Upper lobe of right lung (tissue), 1 donor: Measurements from ENCODE around the gene HCFC1R1. TPM values are rescaled to one million over a fixed set of nuclear protein-coding genes. Genes with fewer than 3 reads are reported as not detected.
A peak's percentile ranks its signal among the peaks of the same experiment; 100 is the strongest.
"Not testable (repeated sequence)": the region's sequence is repeated elsewhere in the genome, so short reads cannot be mapped to it uniquely, and the experiment has no call there.

Experiments
- ATAC-seq: fragments of 200-7000 bp; cut with Tn5 transposase; one replicate; pipeline ENCODE4 v1.9.1; 2020; ENCODE audit warnings: mild to moderate bottlenecking, moderate library complexity
- DNase-seq: peaks from one replicate; pipeline ENCODE4 v3.0.0-alpha.2; 2020
- H3K27ac ChIP-seq: fragments of 200-600 bp; one replicate; pipeline ENCODE4 v1.8.0; 2022
- H3K27me3 ChIP-seq: fragments of 200-600 bp; one replicate; pipeline ENCODE4 v1.8.0; 2022; ENCODE audit warnings: mild to moderate bottlenecking
- H3K36me3 ChIP-seq: fragments of 200-600 bp; one replicate; pipeline ENCODE4 v1.8.0; 2022
- H3K4me1 ChIP-seq: fragments of 200-600 bp; one replicate; pipeline ENCODE4 v1.8.0; 2022
- H3K4me3 ChIP-seq: fragments of 200-600 bp; one replicate; pipeline ENCODE4 v1.8.0; 2022; ENCODE audit warnings: mild to moderate bottlenecking
- H3K9me3 ChIP-seq: fragments of 200-600 bp; one replicate; pipeline ENCODE4 v1.8.0; 2022
- intact Hi-C: fragments of 100-400 bp; cut with DNase I; formaldehyde crosslinking; loops from one replicate; pipeline ENCODE4 v1.11.0; 2022
- total RNA-seq: library from RNA; stranded (reverse); fragmentation: NEBNext Ultra II Directional; extraction: Animal tissue kit (Norgen Biotek cat#: 25700); gene quantifications from one replicate; pipeline ENCODE4 v1.2.1, GENCODE V29; 2021
- TF ChIP-seq, protein P1 (sequence below): fragments of 200-600 bp; IDR thresholded peaks from one replicate; pipeline ENCODE4 v1.8.0; 2022; ENCODE audit warnings: antibody characterized with exemption
- donor health status: DM: no; HTN: yes; CAD: no; lungs with severe emphysema.

HCFC1R1 gene
- total RNA-seq, 1 donor from 2014 or later: 55.7 TPM

DNA sequence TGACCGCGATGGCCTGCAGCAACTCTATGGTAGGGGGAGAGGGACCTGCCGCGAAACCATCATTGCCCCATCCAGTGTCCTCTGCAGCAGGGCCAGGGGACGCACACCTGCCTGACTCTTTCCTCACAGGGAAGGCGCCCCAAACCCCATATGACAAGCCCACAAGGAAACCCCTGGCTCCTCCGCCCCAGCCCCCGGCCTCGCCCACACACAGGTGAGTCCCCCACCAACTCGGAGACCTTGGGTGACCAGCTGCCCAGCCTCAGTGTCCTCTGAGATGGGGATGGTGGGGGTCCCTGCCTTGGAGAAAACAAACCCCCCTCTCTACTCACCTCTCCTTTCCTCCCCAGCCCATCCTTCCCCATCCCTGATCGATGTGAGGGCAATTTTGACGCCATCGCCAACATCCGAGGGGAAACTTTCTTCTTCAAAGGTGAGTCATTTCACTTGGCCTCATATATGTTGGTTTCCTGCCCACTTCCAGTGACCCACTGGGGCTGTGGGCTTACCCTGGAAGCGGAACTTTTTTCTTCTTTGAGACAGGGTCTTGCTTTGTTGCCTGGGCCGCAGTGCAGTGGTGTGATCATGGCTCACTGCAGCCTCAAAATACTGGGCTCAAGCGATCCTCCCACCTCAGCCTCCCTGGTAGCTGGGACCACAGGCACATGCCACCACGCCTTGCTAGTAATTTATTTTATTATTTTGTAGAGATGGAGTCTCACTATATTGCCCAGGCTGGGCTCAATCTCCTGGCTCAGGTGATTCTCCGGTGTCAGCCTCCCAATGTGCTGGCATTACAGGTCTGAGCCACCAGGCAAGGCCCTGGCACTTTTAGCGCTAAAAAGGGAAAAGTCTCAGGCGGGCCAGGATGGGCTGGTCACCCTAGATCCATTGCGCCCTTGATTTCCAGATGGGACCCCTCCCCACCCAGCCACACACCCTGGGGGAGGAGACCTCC is 33.7 kb upstream of the HCFC1R1 start:
- ATAC-seq (no peak), DNase-seq (no peak)
- intact Hi-C loops: no loop called here
- no peaks in the 10 kb centered on the region for H3K27me3 ChIP-seq
- H3K9me3 ChIP-seq: no peaks in the 10 kb centered on the region
- H3K27ac ChIP-seq: no peak overlapping the region
- peaks cover 20% of the 10 kb centered on the region for H3K4me1 ChIP-seq
- H3K36me3 ChIP-seq: no peaks in the 10 kb centered on the region
- TF ChIP-seq, protein P1, sequence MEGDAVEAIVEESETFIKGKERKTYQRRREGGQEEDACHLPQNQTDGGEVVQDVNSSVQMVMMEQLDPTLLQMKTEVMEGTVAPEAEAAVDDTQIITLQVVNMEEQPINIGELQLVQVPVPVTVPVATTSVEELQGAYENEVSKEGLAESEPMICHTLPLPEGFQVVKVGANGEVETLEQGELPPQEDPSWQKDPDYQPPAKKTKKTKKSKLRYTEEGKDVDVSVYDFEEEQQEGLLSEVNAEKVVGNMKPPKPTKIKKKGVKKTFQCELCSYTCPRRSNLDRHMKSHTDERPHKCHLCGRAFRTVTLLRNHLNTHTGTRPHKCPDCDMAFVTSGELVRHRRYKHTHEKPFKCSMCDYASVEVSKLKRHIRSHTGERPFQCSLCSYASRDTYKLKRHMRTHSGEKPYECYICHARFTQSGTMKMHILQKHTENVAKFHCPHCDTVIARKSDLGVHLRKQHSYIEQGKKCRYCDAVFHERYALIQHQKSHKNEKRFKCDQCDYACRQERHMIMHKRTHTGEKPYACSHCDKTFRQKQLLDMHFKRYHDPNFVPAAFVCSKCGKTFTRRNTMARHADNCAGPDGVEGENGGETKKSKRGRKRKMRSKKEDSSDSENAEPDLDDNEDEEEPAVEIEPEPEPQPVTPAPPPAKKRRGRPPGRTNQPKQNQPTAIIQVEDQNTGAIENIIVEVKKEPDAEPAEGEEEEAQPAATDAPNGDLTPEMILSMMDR: no peak
- peak overlapping the region; percentile 86 for H3K4me3 ChIP-seq

DNA sequence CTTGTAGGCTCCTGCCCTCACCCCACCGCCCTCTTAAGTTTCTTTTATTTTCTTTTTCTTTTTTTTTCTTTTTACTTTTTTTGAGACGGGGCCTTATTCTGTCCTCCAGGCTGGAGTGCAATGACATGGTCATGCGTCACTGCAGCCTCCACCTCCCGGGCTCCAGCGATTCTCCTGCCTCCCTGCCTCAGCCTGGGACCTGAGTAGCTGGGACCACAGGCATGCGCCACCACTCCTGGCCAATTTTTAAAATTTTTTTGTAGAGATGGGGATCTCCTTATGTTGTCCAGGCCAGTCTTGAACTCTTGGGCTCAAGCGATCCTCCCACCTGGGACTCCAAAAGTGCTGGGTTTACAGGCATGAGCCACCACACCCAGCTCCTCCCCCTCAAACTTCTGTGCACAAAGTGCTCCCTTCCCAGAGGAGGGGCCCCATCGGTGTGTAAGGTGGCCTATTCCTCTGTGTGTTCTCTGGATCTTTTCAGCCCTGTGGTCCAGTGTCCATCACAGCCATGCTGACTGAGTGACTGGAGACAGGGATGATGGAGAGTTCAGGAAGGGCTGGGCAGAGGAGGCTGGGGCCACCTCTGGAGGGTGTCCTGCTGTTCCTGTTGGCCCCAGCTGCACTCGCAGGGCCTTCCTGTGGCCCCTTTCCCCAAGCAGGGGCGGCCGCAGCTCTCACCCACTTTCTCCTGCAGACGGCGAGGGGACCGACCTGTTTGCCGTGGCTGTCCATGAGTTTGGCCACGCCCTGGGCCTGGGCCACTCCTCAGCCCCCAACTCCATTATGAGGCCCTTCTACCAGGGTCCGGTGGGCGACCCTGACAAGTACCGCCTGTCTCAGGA is 32.8 kb upstream of the HCFC1R1 start:
- intact Hi-C loops: no loop called here
- ATAC-seq: no peak
- TF ChIP-seq, protein P1: no peak
- Histone ChIP-seq H3K36me3 (no peaks in the 10 kb centered on the region), H3K27me3 (no peaks in the 10 kb centered on the region), H3K4me3 (no peak overlapping the region), H3K4me1 (peaks cover 20% of the 10 kb centered on the region), H3K9me3 (no peaks in the 10 kb centered on the region), H3K27ac (no peak overlapping the region)
- DNase-seq: no peak

GRCh38 chr16:3055734-3056115 is 32.0 kb upstream of the HCFC1R1 start:
- peaks cover 20% of the 10 kb centered on the region for H3K4me1 ChIP-seq
- H3K9me3 ChIP-seq, H3K27ac ChIP-seq: not testable (repeated sequence)

DNA sequence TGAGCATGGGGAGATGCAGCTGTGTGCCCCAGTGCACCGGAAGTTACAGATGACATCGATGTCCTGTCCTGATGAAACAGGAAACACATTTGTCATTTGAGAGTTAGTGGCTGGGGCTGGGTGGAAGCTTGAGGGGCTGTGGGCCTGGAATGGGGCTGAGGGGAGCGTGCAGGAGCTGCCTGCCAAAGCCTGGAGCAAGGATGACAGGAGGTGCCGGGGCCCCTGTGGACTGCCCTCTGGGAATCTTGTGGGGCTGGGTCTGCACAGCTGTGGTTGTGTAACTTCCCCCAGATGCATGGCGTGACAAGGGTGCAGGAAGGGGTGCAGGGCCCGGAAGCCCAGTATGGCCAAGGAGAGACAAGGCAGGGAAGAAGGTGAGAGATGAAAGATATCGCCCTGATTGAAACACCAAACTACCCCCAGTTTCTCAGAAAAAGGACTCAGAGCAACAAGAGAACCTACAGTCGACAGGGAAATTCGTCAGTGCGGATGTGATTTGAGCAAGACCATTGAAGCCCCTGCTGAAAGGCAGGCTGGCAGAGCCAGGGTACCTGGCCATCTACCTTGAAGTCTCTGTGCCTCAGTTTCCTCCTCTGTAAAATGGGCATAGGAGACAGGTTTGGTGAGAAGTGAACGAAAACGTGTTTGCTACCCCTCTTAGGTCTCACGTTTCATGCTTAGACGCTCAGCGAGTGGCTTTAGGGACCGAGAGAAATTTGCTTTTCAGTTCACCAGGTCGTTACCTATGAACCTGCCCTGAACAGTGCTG is 31.4 kb upstream of the HCFC1R1 start:
- no peaks in the 10 kb centered on the region for H3K9me3 ChIP-seq
- TF ChIP-seq, protein P1: no peak
- no peaks in the 10 kb centered on the region for H3K27me3 ChIP-seq
- H3K36me3 ChIP-seq: no peaks in the 10 kb centered on the region
- intact Hi-C loops: no loop called here
- ATAC-seq (no peak), DNase-seq (no peak)
- peaks cover 20% of the 10 kb centered on the region for H3K4me1 ChIP-seq
- H3K4me3 ChIP-seq: no peak overlapping the region
- H3K27ac ChIP-seq: no peak overlapping the region

More at GRCh38 chr16:3055734-3056115, 32.0 kb upstream of the HCFC1R1 start:
- DNase-seq, H3K36me3 ChIP-seq, ATAC-seq, H3K4me3 ChIP-seq, H3K27me3 ChIP-seq, intact Hi-C loops: not testable (repeated sequence)

DNA sequence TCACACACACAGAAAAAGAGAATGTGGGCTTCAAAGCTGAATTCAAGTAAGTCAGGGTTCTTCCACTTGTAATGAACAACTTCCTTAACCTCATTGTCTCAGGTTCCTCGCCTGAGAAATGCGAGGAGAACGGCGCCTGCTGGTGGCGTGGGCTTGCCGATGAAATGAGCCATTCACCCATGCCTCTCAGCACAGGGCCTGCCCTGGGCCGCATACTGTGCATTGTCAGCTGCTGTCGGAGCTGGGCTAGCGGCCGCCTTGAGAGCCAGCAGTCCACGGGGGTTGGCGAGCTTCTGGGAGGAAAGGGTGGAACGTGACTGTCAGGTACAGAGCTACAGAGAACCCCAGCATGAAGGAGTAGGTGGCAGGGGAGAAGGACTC is 29.6 kb upstream of the HCFC1R1 start:
- ATAC-seq, H3K27me3 ChIP-seq, H3K27ac ChIP-seq, H3K4me1 ChIP-seq, DNase-seq, H3K36me3 ChIP-seq, intact Hi-C loops, H3K4me3 ChIP-seq, H3K9me3 ChIP-seq: not testable (repeated sequence)

GRCh38 chr16:3052571-3053329 is 29.0 kb upstream of the HCFC1R1 start:
- intact Hi-C loops: not testable (repeated sequence)

More at GRCh38 chr16:3052571-3053329, 29.0 kb upstream of the HCFC1R1 start:
- not testable (repeated sequence) for H3K4me3 ChIP-seq, DNase-seq, H3K27ac ChIP-seq, H3K9me3 ChIP-seq, H3K4me1 ChIP-seq, H3K36me3 ChIP-seq
- peak; percentile 1 for ATAC-seq
- H3K27me3 ChIP-seq: peaks cover 14% of the 10 kb centered on the region
